ENCODE measurements around the gene SMPD3.

DNA sequence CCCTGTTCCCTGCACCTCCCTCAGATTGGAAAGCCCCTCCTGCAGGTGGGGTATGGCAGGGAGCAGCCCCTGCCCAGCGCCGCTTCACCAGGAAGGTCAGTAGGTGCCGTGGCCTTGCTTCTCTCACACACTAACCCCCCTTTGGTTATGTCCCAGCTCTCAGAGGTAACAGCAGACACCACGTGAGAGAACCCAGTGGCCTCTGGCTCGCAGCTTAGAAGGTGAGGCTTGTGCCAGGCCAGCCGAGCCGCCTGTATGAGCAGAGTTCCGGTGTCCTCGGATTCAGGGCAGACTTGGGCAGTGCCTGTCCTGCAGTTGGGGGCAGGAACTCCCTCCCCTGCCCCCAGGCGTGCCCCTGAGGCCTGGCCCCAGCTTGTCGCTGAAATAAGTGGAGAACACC is 90.4 kb downstream of the SMPD3 start:
- TF ChIP-seq, protein P1, sequence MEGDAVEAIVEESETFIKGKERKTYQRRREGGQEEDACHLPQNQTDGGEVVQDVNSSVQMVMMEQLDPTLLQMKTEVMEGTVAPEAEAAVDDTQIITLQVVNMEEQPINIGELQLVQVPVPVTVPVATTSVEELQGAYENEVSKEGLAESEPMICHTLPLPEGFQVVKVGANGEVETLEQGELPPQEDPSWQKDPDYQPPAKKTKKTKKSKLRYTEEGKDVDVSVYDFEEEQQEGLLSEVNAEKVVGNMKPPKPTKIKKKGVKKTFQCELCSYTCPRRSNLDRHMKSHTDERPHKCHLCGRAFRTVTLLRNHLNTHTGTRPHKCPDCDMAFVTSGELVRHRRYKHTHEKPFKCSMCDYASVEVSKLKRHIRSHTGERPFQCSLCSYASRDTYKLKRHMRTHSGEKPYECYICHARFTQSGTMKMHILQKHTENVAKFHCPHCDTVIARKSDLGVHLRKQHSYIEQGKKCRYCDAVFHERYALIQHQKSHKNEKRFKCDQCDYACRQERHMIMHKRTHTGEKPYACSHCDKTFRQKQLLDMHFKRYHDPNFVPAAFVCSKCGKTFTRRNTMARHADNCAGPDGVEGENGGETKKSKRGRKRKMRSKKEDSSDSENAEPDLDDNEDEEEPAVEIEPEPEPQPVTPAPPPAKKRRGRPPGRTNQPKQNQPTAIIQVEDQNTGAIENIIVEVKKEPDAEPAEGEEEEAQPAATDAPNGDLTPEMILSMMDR (IDR thresholded peaks at IDR 0.05): no peak
- TF ChIP-seq ZFX (IDR thresholded peaks at IDR 0.05; ENCODE audit: borderline replicate concordance): no peak

Measured in 22Rv1 (cell line).